GM23338 (cell line): ENCODE results near the gene VEZT.

ENCODE experiments used
- POLR2AphosphoS5 ChIP-seq: IDR thresholded peaks from 2 replicates; pipeline ENCODE4 v1.6.1; 2016; ENCODE audit warnings: antibody characterized with exemption, low read depth
- TF ChIP-seq, protein P1 (sequence below), 2 experiments: fragments of 200-600 bp in 1 of 2; sonication (generic) in 1 of 2; conservative IDR thresholded peaks; 2 replicates each; pipeline versions ENCODE4 v1.5.1 to v1.6.1; 2016 to 2017; ENCODE audit warnings: antibody characterized with exemption in 2 of 2, low read depth in 2 of 2, mild to moderate bottlenecking in 2 of 2, moderate library complexity in 1 of 2
- TF ChIP-seq, protein P2 (sequence below): IDR thresholded peaks from 2 replicates; pipeline ENCODE4 v1.6.1; 2016; ENCODE audit warnings: antibody characterized with exemption
- TF ChIP-seq, protein P3 (sequence below): IDR thresholded peaks from one replicate; pipeline ENCODE4 v1.6.1; 2018; ENCODE audit warnings: antibody characterized with exemption; ENCODE audit not compliant: unreplicated experiment

DNA sequence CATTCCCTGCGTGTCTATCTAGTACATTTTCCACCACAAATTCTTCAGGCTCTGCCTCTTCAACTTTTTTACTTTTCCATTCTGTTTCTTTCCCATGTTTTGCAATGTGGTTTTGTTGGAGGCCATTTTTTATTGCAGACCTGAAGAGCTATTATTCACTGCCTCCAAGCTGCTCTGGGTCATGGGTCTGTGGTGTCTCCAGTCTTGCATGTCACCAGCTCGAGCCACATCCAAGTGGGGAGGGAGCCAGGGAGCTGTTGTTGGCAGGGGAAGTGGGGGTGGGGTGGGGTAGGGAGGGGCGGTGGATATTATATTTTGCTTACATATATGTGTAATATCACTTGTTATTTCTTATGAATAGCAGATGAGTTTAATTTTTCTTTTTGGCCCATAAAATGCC lies 69.1 kb downstream of the VEZT start:
- TF ChIP-seq, protein P1, sequence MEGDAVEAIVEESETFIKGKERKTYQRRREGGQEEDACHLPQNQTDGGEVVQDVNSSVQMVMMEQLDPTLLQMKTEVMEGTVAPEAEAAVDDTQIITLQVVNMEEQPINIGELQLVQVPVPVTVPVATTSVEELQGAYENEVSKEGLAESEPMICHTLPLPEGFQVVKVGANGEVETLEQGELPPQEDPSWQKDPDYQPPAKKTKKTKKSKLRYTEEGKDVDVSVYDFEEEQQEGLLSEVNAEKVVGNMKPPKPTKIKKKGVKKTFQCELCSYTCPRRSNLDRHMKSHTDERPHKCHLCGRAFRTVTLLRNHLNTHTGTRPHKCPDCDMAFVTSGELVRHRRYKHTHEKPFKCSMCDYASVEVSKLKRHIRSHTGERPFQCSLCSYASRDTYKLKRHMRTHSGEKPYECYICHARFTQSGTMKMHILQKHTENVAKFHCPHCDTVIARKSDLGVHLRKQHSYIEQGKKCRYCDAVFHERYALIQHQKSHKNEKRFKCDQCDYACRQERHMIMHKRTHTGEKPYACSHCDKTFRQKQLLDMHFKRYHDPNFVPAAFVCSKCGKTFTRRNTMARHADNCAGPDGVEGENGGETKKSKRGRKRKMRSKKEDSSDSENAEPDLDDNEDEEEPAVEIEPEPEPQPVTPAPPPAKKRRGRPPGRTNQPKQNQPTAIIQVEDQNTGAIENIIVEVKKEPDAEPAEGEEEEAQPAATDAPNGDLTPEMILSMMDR (conservative IDR thresholded peaks at IDR 0.05; ENCODE audit: low read depth in 2 of 2): no peak
- no peak for TF ChIP-seq POLR2AphosphoS5
- TF ChIP-seq, protein P2, sequence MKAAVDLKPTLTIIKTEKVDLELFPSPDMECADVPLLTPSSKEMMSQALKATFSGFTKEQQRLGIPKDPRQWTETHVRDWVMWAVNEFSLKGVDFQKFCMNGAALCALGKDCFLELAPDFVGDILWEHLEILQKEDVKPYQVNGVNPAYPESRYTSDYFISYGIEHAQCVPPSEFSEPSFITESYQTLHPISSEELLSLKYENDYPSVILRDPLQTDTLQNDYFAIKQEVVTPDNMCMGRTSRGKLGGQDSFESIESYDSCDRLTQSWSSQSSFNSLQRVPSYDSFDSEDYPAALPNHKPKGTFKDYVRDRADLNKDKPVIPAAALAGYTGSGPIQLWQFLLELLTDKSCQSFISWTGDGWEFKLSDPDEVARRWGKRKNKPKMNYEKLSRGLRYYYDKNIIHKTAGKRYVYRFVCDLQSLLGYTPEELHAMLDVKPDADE: no peak
- TF ChIP-seq, protein P3, sequence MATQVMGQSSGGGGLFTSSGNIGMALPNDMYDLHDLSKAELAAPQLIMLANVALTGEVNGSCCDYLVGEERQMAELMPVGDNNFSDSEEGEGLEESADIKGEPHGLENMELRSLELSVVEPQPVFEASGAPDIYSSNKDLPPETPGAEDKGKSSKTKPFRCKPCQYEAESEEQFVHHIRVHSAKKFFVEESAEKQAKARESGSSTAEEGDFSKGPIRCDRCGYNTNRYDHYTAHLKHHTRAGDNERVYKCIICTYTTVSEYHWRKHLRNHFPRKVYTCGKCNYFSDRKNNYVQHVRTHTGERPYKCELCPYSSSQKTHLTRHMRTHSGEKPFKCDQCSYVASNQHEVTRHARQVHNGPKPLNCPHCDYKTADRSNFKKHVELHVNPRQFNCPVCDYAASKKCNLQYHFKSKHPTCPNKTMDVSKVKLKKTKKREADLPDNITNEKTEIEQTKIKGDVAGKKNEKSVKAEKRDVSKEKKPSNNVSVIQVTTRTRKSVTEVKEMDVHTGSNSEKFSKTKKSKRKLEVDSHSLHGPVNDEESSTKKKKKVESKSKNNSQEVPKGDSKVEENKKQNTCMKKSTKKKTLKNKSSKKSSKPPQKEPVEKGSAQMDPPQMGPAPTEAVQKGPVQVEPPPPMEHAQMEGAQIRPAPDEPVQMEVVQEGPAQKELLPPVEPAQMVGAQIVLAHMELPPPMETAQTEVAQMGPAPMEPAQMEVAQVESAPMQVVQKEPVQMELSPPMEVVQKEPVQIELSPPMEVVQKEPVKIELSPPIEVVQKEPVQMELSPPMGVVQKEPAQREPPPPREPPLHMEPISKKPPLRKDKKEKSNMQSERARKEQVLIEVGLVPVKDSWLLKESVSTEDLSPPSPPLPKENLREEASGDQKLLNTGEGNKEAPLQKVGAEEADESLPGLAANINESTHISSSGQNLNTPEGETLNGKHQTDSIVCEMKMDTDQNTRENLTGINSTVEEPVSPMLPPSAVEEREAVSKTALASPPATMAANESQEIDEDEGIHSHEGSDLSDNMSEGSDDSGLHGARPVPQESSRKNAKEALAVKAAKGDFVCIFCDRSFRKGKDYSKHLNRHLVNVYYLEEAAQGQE: no peak
